Measurements from ENCODE around the gene VPS33B.

DNA sequence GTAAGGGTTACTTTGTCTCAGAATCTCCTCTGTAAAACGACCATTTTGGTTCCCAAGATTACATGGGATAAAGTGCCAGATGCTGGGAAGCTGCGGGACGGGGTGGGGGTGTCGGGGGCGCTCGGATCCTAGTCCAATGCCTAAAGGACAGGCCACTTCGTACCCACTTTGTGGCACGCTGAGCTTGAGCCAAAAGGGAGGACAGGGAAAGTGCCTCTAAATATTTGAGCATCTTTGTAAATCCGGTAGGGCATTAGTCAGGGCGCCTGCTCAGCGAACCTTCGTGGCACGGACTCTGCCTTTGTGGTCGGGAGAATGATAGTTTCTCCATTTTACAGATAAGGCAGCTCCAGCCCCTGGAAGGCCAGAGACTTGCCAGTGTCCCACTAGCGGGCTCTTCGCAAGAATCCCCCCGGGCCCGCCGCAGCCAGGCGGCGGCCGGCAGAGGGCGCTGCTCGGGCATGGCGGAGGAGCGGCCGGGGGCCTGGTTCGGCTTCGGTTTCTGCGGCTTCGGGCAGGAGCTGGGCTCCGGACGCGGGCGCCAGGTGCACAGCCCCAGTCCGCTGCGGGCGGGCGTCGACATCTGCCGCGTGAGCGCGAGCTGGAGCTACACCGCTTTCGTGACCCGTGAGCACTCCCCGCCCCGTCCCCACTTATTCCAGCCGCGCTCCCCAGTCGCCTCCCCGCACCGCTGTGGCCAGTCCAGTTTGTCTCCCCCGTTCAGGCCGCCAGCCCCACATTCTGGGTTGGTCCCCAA lies 65.9 kb downstream of the VPS33B start:
- no peak for TF ChIP-seq POLR2A (IDR thresholded peaks at IDR 0.05; ENCODE audit: extremely low read depth, insufficient read length)
- TF ChIP-seq CTCF (IDR thresholded peaks at IDR 0.05; ENCODE audit: low read depth, low read length), result peak; percentile 8
- no peak for TF ChIP-seq MYC (IDR thresholded peaks at IDR 0.05; ENCODE audit: low read depth, low read length)
- no peak for TF ChIP-seq MAX (IDR thresholded peaks at IDR 0.05; ENCODE audit: low read depth, low read length)

Data from NB4 (cell line).